Activated naive CD4-positive, alpha-beta T cell (primary cell): ENCODE results near the gene SAMHD1.
"Not testable (repeated sequence)": the region's sequence is repeated elsewhere in the genome, so short reads cannot be mapped to it uniquely, and the experiment has no call there.

Source experiments
- DNase-seq, 4 experiments: peaks; one replicate each; lab custom pipeline; 2025; lab: John Stamatoyannopoulos, UW

Gene SAMHD1

DNA sequence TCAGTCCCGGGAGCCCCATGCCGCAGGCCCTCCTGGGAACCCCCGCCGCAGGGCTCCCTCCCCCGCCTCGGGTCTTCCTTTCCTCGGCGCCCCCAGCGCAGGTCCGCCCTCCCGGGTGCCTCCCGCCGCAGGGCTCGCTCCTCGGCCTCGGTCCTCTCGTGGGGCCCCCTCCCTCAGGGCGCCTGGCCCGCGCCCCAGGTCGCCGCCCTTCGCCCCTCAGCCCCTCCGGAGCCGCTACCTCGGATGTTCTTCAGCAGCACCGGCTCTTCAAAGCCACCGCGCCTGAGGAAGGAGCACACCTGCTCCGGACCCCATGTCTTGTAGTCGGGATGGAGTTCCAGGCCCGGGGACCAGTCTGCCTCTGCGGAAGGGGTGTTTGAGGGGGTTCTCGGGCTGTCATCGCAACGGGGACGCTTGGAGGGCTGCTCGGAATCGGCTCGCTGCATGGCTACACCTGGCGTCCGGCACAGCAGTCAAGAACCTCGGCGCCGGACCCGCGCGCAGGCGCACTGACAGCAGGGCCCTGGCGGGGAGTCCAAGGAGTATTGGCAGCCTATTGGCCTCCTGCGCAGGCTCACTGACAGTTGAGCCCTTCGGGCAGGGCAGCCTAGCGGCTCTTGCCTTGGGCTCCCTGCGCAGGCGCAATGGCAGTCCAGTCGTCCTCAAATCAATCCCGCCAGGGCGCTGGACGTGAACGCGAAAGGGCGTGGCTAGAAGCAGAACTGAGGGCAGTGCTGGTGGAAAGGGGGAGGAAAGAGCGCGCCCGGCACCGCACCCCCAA, at the start of gene SAMHD1:
Gene SAMHD1 (minus strand): TSS at position 511 of the 781 bp plus-strand sequence. CDS start 65 bp downstream, at position 446.
- peak; percentile 60 to 75 (median 64) for DNase-seq

- not testable (repeated sequence) for DNase-seq
Measured at GRCh38 chr20:37000171-37000570, 48.7 kb upstream of the SAMHD1 start.

DNA sequence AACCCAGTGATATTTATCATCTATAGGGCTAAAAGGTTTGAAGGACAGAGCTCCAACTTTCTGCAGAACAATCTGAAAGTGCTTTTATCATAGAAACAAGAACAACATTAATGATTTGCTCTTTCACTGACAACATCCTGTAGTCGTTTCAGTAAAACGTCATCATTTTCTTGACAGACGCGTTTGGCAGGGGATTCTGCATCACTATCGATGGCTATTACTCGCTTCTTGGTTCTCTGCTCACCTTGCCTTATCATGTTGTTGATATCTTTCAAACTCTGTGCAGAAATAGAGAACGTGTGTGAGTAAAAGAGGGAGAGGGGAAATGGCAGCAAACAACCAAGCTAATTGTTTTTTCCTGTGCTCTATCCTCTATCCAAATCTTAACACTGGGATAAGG, 47.1 kb upstream of the SAMHD1 start:
- no peak for DNase-seq

DNA sequence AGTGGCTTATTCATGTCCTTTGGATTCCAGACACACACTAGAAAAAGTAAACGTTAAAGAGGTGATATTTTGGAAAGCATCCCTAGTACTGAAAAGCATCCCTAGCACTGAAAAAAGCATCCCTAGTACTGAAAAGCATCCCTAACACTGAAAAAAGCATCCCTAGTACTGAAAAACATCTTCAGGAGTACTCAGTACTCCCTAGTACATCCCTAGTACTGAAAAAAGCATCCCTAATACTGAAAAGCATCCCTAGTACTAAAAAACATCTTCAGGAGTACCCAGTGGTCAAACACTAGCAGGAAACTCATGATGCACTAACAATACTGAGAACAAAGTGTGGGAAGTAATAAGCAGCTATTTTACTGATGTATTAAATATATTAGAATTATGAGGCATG, 45.6 kb upstream of the SAMHD1 start:
- DNase-seq: no peak

DNA sequence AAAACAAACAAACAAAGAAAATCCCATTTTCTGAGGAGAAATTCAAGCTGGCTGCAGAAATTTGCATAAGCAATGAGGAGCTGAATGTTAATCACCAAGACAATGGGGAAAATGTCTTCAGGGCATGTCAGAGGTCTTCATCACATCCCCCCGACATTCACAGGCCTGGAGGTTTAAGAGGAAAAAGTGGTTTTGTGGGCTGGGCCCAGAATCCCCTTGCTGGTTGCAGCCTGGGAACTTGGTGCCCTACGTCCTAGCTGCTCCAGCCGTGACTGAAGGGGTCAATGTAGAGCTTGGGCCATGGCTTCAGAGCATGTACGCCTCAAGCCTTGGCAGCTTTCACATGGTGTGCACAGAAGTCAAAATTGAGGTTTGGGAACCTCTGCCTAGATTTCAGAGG, 42.7 kb upstream of the SAMHD1 start:
- not testable (repeated sequence) for DNase-seq

DNA sequence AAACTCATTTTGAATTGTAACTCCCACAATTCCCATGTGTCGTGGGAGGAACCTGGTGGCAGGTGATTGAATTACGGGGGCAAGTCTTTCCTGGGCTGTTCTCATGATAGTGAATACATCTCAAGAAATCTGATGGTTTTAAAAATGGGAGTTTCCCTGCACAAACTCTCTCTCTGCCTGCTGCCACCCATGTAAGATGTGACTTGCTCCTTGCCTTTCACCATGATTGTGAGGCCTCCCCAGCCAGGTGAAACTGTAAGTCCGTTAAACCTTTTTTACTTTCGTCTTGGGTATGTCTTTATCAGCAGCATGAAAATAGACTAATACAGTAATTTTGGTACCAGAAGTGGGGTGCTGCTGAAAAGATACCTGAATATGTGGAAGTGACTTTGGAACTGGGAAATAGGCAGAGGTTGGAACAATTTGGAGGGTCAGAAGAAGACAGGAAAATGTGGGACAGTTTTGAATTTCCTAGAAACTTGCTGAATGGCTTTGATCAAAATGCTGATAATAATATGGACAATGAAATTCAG, 41.4 kb upstream of the SAMHD1 start:
- DNase-seq: no peak

DNA sequence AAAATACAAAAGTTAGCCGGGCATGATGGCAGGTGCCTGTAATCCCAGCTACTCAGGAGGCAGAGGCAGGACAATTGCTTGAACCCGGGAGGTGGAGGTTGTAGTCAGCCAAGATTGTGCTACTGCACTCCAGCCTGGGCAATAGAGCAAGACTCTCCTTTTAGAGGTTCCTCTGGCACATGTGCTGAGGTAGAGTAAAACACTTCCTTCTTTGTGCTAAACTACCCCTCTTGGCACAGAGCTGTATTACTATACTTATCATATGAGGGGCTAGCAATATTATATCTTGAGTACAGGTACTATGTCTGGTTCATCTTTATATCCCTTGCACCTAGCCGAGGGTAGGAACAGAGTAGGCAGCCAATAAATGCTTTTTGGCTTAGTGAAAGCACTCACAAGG, 40.2 kb upstream of the SAMHD1 start:
- no peak for DNase-seq

- no peak for DNase-seq
Measured at GRCh38 chr20:36989797-36990196, 38.3 kb upstream of the SAMHD1 start.

GRCh38 chr20:36988494-36988966, 37.0 kb upstream of the SAMHD1 start:
- DNase-seq: peak in 1 of 4 experiments; percentile 17

DNA sequence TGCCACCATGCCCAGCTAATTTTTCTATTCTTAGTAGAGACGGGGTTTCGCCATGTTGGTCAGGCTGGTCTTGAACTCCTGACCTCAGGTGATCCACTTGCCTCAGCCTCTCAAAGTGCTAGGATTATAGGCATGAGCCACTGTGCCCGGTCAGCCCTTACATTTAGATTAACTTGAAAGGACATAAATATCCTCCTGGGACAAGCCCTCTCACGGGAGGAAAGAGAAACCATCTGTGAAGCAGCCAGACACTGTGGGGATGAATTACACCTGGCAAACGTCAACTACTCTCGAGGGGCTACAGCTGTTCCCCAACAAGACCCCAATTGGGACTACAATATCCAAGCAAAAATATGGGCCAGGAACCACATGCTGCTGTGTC, 32.7 kb upstream of the SAMHD1 start:
- DNase-seq: no peak

DNA sequence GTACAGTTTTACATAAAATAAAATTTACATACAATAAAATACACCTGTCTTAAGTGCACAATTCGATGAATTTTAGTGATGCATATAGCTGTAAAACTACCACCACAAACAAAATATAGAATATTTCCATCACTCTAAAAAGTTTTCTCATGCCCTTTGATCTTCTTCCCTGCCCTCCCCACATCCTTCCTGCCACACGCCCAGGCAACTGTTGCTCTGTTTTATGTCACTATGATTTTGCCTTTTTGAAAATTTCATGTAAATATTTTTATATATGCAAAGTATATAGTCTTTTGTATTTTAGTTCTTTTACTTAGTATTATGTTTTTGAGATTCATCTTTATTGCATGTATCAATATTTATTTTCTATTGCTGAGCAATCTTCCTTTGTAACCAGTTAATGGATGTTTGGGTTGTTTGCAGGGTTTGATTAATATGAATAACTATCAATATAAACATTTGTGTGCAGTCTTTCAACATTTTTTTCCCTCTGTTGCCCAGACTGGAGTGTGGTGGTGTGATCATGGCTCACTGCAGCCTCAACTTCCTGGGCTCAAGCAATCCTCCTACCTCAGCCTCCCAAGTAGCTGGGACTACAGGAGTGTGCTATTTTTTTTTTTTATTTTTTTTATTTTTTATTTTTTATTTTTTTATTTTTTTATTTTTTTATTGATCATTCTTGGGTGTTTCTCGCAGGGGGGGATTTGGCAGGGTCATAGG, 23.8 kb upstream of the SAMHD1 start:
- DNase-seq: peak; percentile 1 to 49 (median 4)

DNA sequence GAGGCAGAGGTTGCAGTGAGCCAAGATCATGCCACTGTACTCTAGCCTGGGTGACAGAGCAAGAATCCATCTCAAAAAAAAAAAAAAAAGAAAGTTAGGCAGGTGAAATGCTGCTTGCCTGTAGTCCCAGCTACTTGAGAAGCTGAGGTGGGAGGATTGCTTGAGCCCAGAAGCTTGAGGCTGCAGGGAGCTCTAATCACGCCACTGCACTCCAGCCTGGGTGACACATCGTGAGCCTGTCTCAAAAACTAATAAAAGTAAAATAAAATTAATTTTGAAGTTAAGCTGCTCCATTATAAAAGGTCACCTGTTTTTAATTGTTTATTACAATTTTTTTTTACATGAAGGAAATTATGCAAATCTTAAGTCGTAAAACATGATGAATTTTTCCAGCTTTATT, 23.2 kb upstream of the SAMHD1 start:
- no peak for DNase-seq

- no peak for DNase-seq
Measured at GRCh38 chr20:36971103-36971502, 19.6 kb upstream of the SAMHD1 start.

DNA sequence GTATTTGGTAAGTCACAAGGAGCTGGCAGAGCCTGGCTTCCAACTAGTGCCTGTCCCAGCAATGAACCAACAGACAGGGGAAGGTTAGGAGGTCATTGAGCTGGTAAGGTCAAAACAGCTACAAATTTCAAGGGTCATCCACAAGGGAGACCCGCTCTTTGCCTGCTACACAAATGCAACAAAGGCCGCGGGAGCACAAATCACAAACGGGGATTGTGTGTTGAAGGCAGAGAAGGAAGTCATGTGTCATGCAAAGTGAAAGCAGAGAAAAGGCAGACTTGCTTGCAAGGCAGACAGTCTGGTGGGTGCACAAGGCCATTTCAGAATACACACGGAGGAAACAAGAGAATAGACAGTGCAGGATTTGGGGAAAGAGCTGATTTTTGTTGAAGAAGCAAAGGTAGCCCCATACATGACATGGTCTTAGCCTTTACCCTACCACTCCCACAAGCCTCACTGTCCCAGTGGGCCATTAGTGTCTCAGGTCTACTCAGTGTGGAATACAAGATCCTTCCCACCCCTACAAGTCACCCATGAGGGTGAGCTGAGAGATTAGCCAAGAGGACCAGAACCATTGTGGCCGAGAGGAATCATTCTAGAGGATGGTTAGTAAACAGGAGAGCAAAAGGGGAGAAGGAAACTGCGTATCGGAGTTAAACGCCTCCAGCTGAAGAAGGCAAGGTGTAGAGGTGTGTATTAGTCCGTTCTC, 18.1 kb upstream of the SAMHD1 start:
- peak in 1 of 4 experiments; percentile 8 for DNase-seq

- DNase-seq: no peak
Measured at GRCh38 chr20:36969051-36969450, 17.5 kb upstream of the SAMHD1 start.

DNA sequence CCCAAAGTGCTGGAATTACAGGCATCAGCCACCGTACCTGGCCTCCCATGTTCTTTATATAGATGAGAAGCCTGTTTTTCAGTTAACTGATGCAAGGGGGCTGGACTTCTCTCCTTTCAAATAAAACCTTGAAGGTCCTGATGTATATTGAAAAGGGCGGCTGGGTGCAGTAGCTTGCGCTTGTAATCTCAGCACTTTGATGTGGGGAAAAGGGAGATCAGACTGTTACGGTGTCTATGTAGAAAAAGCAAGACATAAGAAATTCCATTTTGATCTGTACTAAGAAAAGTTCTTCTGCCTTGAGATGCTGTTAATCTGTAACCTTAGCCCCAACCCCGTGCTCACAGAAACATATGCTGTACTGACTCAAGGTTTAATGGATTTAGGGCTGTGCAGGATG, 16.1 kb upstream of the SAMHD1 start:
- DNase-seq: no peak

GRCh38 chr20:36966965-36967364, 15.5 kb upstream of the SAMHD1 start:
- DNase-seq: not testable (repeated sequence)

- not testable (repeated sequence) for DNase-seq
Measured at GRCh38 chr20:36962354-36962941, 10.9 kb upstream of the SAMHD1 start.

GRCh38 chr20:36959242-36959641, 7.7 kb upstream of the SAMHD1 start:
- DNase-seq: no peak

- no peak for DNase-seq
Measured at GRCh38 chr20:36957875-36958667, 6.6 kb upstream of the SAMHD1 start.

DNA sequence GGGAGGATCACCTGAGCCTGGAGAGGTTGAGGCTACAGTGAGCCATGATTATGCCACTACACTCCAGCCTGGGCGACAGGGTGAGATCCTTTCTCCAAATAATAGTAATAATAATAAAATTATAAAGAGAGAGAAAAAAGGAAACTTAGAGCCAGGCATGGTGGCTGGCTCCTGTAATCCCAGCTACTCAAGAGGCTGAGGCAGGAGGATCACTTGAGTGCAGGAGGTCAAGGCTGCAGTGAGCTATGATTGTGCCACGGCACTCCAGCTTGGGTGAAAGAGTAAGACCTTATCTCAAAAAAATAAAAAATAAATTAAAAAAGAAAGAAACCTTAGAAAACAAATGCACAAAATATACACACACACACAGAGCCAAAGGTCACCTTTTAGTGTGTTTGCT, 5.2 kb upstream of the SAMHD1 start:
- no peak for DNase-seq
